Right renal cortex interstitium (tissue), 3 donors: ENCODE data around the gene FOXI1. TPM values are rescaled to one million over a fixed set of nuclear protein-coding genes. Genes with fewer than 3 reads are reported as not detected.
"Not testable (repeated sequence)": the region's sequence is repeated elsewhere in the genome, so short reads cannot be mapped to it uniquely, and the experiment has no call there.

Source experiments
- DNase-seq, 3 donors: peaks; one replicate each; pipeline ENCODE4 v3.0.0-alpha.2; 2013; ENCODE audit warnings: low read depth in 3 of 3, low spot score in 2 of 3
- polyA plus RNA-seq, 3 donors: library from polyadenylated mRNA; unstranded; fragments of 120-200 nt; gene quantifications; one replicate each; pipeline ENCODE4 v1.2.1, GENCODE V29; 2013; ENCODE audit not compliant: insufficient read length in 3 of 3

The FOXI1 gene
- polyA plus RNA-seq, 3 donors: 7.0 to 8.1 (median 7.8) TPM

GRCh38 chr5:170117736-170118135, 12.0 kb downstream of the FOXI1 start:
- no peak for DNase-seq

- no peak for DNase-seq
Observed at GRCh38 chr5:170120576-170120975, 14.9 kb downstream of the FOXI1 start.

GRCh38 chr5:170121321-170121720, 15.6 kb downstream of the FOXI1 start:
- no peak for DNase-seq

GRCh38 chr5:170126061-170126460, 20.4 kb downstream of the FOXI1 start:
- no peak for DNase-seq

GRCh38 chr5:170126626-170127025, 20.9 kb downstream of the FOXI1 start:
- DNase-seq: no peak

GRCh38 chr5:170131235-170131634, 25.5 kb downstream of the FOXI1 start:
- no peak for DNase-seq

GRCh38 chr5:170132269-170132975, 26.7 kb downstream of the FOXI1 start:
- no peak for DNase-seq

GRCh38 chr5:170132976-170133448, 27.3 kb downstream of the FOXI1 start:
- DNase-seq: no peak

- no peak for DNase-seq
Observed at GRCh38 chr5:170135796-170136490, 30.2 kb downstream of the FOXI1 start.

GRCh38 chr5:170136506-170136905, 30.8 kb downstream of the FOXI1 start:
- no peak for DNase-seq

- DNase-seq: no peak
Observed at GRCh38 chr5:170137694-170138214, 32.1 kb downstream of the FOXI1 start.

GRCh38 chr5:170138273-170138672, 32.6 kb downstream of the FOXI1 start:
- DNase-seq: no peak

GRCh38 chr5:170139786-170140335, 34.2 kb downstream of the FOXI1 start:
- DNase-seq: no peak

GRCh38 chr5:170141196-170141595, 35.5 kb downstream of the FOXI1 start:
- not testable (repeated sequence) for DNase-seq

GRCh38 chr5:170141636-170142035, 35.9 kb downstream of the FOXI1 start:
- DNase-seq: no peak

- DNase-seq: no peak
Observed at GRCh38 chr5:170142196-170142595, 36.5 kb downstream of the FOXI1 start.

- DNase-seq: no peak
Observed at GRCh38 chr5:170143091-170143490, 37.4 kb downstream of the FOXI1 start.

GRCh38 chr5:170143710-170144109, 38.0 kb downstream of the FOXI1 start:
- no peak for DNase-seq

GRCh38 chr5:170144286-170145023, 38.8 kb downstream of the FOXI1 start:
- DNase-seq: no peak

- DNase-seq: no peak
Observed at GRCh38 chr5:170145462-170145861, 39.8 kb downstream of the FOXI1 start.
